Large intestine (tissue), 12 donors: ENCODE results near the gene COX20. TPM values are rescaled to one million over a fixed set of nuclear protein-coding genes. Genes with fewer than 3 reads are reported as not detected.
A peak's percentile ranks its signal among the peaks of the same experiment; 100 is the strongest.
"Not testable (repeated sequence)": the region's sequence is repeated elsewhere in the genome, so short reads cannot be mapped to it uniquely, and the experiment has no call there.

Experiments
- DNase-seq, 2 donors: peaks; one replicate each; pipeline versions ENCODE4 v3.0.0 to v3.0.0-alpha.2; 2013
- H3K27ac ChIP-seq: one replicate; pipeline ENCODE4 v1.5.1; 2013; ENCODE audit warnings: low read length
- H3K27me3 ChIP-seq: 2 replicates; pipeline ENCODE4 v1.6.1; 2013; ENCODE audit warnings: low read length; ENCODE audit not compliant: control insufficient read depth, insufficient read depth
- H3K36me3 ChIP-seq: 2 replicates; pipeline ENCODE4 v1.6.1; 2013; ENCODE audit warnings: low read length; ENCODE audit not compliant: control insufficient read depth, insufficient read depth
- H3K4me1 ChIP-seq: one replicate; pipeline ENCODE4 v1.6.1; 2013; ENCODE audit warnings: low read length; ENCODE audit not compliant: control insufficient read depth, insufficient read depth
- H3K4me3 ChIP-seq: one replicate; pipeline ENCODE4 v1.5.1; 2013; ENCODE audit warnings: low read length
- H3K9me3 ChIP-seq: one replicate; pipeline ENCODE4 v1.6.1; 2013; ENCODE audit warnings: mild to moderate bottlenecking, low read depth, low read length, moderate library complexity; ENCODE audit not compliant: control insufficient read depth
- WGBS: methylation state at CpG from one replicate; pipeline ENCODE4 v1.1.5; 2013; ENCODE audit warnings: low lambda C conversion rate; ENCODE audit not compliant: insufficient coverage; 5-methylcytosine and 5-hydroxymethylcytosine counted together
- long read RNA-seq, 11 donors: transcript quantifications; one replicate each; lab custom pipeline, GENCODE V29; 2026
- polyA plus RNA-seq: library from polyadenylated mRNA; unstranded; fragments of 120-200 nt; gene quantifications from one replicate; pipeline ENCODE4 v1.2.1, GENCODE V29; 2013

Gene COX20, protein sequence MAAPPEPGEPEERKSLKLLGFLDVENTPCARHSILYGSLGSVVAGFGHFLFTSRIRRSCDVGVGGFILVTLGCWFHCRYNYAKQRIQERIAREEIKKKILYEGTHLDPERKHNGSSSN
- 79.2 TPM for polyA plus RNA-seq
- long read RNA-seq, donor 1, transcript COX20-203 (4 exons, 2,631 nt), result minor isoform, 14 of 33 reads
- long read RNA-seq, donor 1, transcript COX20-202 (3 exons, 1,005 nt), result major isoform, 16 of 33 reads
- long read RNA-seq, donor 1, partial matches to known transcripts, result 0 of 33 reads
- long read RNA-seq, donor 1, other reads (novel, unspliced or antisense), result 0 of 33 reads
- long read RNA-seq, donor 2, transcript COX20-202 (3 exons, 1,005 nt), result minor isoform, 27 of 573 reads
- long read RNA-seq, donor 2, transcript COX20-204 (3 exons, 2,616 nt), result minor isoform, 5 of 573 reads
- long read RNA-seq, donor 2, transcript COX20-203 (4 exons, 2,631 nt), result major isoform, 30 of 573 reads
- long read RNA-seq, donor 2, partial matches to known transcripts, result 466 of 573 reads
- long read RNA-seq, donor 2, other reads (novel, unspliced or antisense), result 45 of 573 reads
- long read RNA-seq, donor 3, result 0 reads
- long read RNA-seq, donor 4, transcript COX20-203 (4 exons, 2,631 nt), result major isoform, 5 of 9 reads
- long read RNA-seq, donor 4, partial matches to known transcripts, result 0 of 9 reads
- long read RNA-seq, donor 4, other reads (novel, unspliced or antisense), result 0 of 9 reads
- long read RNA-seq, donor 5, transcript COX20-203 (4 exons, 2,631 nt), result major isoform, 16 of 27 reads
- long read RNA-seq, donor 5, transcript COX20-202 (3 exons, 1,005 nt), result minor isoform, 11 of 27 reads
- long read RNA-seq, donor 5, partial matches to known transcripts, result 0 of 27 reads
- long read RNA-seq, donor 5, other reads (novel, unspliced or antisense), result 0 of 27 reads
- long read RNA-seq, donor 6, transcript COX20-202 (3 exons, 1,005 nt), result major isoform, 24 of 489 reads
- long read RNA-seq, donor 6, transcript COX20-204 (3 exons, 2,616 nt), result minor isoform, 5 of 489 reads
- long read RNA-seq, donor 6, transcript COX20-203 (4 exons, 2,631 nt), result minor isoform, 19 of 489 reads
- long read RNA-seq, donor 6, partial matches to known transcripts, result 365 of 489 reads
- long read RNA-seq, donor 6, other reads (novel, unspliced or antisense), result 75 of 489 reads
- long read RNA-seq, donor 7, transcript COX20-203 (4 exons, 2,631 nt), result major isoform, 18 of 39 reads
- long read RNA-seq, donor 7, transcript COX20-202 (3 exons, 1,005 nt), result minor isoform, 17 of 39 reads
- long read RNA-seq, donor 7, partial matches to known transcripts, result 0 of 39 reads
- long read RNA-seq, donor 7, other reads (novel, unspliced or antisense), result 0 of 39 reads
- long read RNA-seq, donor 8, transcript COX20-203 (4 exons, 2,631 nt), result major isoform, 43 of 538 reads
- long read RNA-seq, donor 8, transcript COX20-202 (3 exons, 1,005 nt), result minor isoform, 37 of 538 reads
- long read RNA-seq, donor 8, transcript COX20-204 (3 exons, 2,616 nt), result minor isoform, 5 of 538 reads
- long read RNA-seq, donor 8, partial matches to known transcripts, result 387 of 538 reads
- long read RNA-seq, donor 8, other reads (novel, unspliced or antisense), result 66 of 538 reads
- long read RNA-seq, donor 9, transcript COX20-203 (4 exons, 2,631 nt), result major isoform, 24 of 54 reads
- long read RNA-seq, donor 9, transcript COX20-204 (3 exons, 2,616 nt), result minor isoform, 6 of 54 reads
- long read RNA-seq, donor 9, transcript COX20-202 (3 exons, 1,005 nt), result minor isoform, 22 of 54 reads
- long read RNA-seq, donor 9, partial matches to known transcripts, result 0 of 54 reads
- long read RNA-seq, donor 9, other reads (novel, unspliced or antisense), result 0 of 54 reads
- long read RNA-seq, donor 10, transcript COX20-203 (4 exons, 2,631 nt), result major isoform, 39 of 622 reads
- long read RNA-seq, donor 10, transcript COX20-202 (3 exons, 1,005 nt), result minor isoform, 36 of 622 reads
- long read RNA-seq, donor 10, transcript COX20-204 (3 exons, 2,616 nt), result minor isoform, 8 of 622 reads
- long read RNA-seq, donor 10, partial matches to known transcripts, result 539 of 622 reads
- long read RNA-seq, donor 10, other reads (novel, unspliced or antisense), result 0 of 622 reads
- long read RNA-seq, donor 11, transcript COX20-203 (4 exons, 2,631 nt), result major isoform, 29 of 57 reads
- long read RNA-seq, donor 11, transcript COX20-202 (3 exons, 1,005 nt), result minor isoform, 23 of 57 reads
- long read RNA-seq, donor 11, partial matches to known transcripts, result 0 of 57 reads
- long read RNA-seq, donor 11, other reads (novel, unspliced or antisense), result 0 of 57 reads

GRCh38 chr1:244835276-244836134 lies at the start of gene COX20:
Gene COX20, plus strand, starts transcription at chr1:244835658. Its CDS starts 57 bp downstream, at chr1:244835715.
- Histone ChIP-seq H3K27ac (peak within 1 kb of the TSS; percentile 93), H3K27me3 (no peaks in the 10 kb centered on the region), H3K4me1 (peaks cover 10% of the 10 kb centered on the region), H3K4me3 (peak within 1 kb of the TSS; percentile 66), H3K36me3 (peaks cover 17% of the 10 kb centered on the region), H3K9me3 (no peaks in the 10 kb centered on the region)
- peak in 1 of 2 donors; percentile 97 for DNase-seq
- WGBS, result 0% methylated on average over 1 of the region's 77 CpGs

DNA sequence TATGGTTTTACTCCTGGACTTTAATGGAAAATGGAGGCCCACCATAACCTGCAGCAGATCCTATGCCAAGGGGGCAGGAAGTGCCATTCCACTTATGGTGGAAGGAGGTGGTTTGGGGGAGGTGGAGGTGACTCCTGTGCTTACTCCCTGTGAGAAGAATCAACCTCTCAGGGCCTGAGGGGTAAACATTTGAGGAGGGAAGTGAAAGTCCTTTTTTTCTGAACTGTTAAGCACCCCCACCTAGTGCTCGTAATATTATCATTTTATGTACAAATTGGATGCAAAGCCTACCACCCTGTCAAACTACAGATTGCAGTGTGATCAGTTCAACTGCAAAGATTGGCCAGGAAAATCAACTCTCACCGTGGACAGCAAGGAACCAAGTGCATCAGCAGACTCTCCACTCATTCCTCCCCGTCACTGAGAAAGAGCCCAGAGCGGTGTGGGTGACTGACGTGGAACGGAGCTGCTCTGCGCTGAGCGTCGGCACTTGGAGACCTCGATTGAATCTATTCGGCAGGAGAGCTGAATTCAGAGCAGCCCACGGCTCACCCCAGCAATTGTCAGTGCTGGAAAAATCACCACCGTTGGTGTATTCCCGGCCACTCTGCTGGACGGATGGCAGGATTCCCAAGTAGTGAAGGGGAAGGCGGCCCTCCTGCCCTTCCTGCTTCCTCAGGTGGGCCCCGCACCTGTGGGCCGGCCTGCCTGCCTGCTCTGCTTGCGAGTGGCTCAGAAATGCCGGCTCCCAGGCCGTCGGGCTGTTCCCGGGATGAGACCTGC lies 46.8 kb upstream of the COX20 start:
- Histone ChIP-seq H3K27ac (no peak overlapping the region), H3K9me3 (no peaks in the 10 kb centered on the region), H3K36me3 (no peaks in the 10 kb centered on the region), H3K4me3 (no peak overlapping the region), H3K27me3 (no peaks in the 10 kb centered on the region), H3K4me1 (no peaks in the 10 kb centered on the region)
- DNase-seq, result no peak
- no CpG with 5 or more reads among the region's 23 CpGs for WGBS

- no CpG with 5 or more reads among the region's 4 CpGs for WGBS
- Histone ChIP-seq H3K4me1 (no peaks in the 10 kb centered on the region), H3K27me3 (no peaks in the 10 kb centered on the region), H3K27ac (no peak overlapping the region), H3K36me3 (no peaks in the 10 kb centered on the region), H3K9me3 (no peaks in the 10 kb centered on the region), H3K4me3 (no peak overlapping the region)
- DNase-seq, result no peak
These were observed 46.2 kb upstream of the COX20 start for GRCh38 chr1:244789276-244789580.

GRCh38 chr1:244789731-244790130 lies 45.7 kb upstream of the COX20 start:
- H3K27me3 ChIP-seq, result no peaks in the 10 kb centered on the region
- DNase-seq, result no peak
- no peak overlapping the region for H3K4me3 ChIP-seq
- no peaks in the 10 kb centered on the region for H3K4me1 ChIP-seq
- no peaks in the 10 kb centered on the region for H3K9me3 ChIP-seq
- 40% methylated on average over 1 of the region's 4 CpGs for WGBS
- H3K27ac ChIP-seq, result no peak overlapping the region
- no peaks in the 10 kb centered on the region for H3K36me3 ChIP-seq

GRCh38 chr1:244791061-244791460 lies 44.4 kb upstream of the COX20 start:
- Histone ChIP-seq H3K36me3 (no peaks in the 10 kb centered on the region), H3K4me3 (no peak overlapping the region), H3K27ac (no peak overlapping the region), H3K27me3 (no peaks in the 10 kb centered on the region), H3K9me3 (no peaks in the 10 kb centered on the region), H3K4me1 (no peaks in the 10 kb centered on the region)
- WGBS, result 100% methylated on average over 2 of the region's 3 CpGs
- no peak for DNase-seq

DNA sequence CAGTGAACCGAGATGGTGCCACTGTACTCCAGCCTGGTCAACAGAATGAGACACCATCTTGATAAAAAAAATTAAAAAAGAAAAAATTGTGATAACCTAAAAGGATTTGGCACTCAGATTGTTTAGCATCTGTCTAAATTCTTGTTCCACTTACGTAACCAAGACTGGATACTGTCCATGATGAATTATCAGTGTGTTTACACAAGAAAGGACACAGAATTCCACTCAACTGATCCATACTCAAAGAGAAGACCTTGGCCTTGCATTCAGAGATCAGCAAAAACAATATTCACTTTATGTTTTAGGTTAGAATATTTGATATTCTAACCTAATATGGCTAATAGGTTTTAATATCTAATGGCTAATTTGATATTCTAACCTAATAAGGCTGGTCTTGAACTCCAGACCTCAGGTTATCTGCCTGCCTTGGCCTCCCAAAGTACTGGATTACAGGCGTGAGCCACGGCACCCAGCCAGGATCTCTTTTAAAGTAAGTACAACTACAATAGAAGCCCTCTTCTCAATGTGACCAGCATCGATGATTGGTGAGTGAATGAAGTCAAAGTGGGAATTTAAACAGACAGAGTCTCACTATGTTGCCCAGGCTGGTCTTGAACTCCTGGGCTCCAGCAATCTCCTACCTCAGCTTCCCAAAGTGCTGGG lies 43.1 kb upstream of the COX20 start:
- 92% methylated on average over 2 of the region's 5 CpGs for WGBS
- Histone ChIP-seq H3K9me3 (no peaks in the 10 kb centered on the region), H3K4me3 (no peak overlapping the region), H3K27ac (no peak overlapping the region), H3K36me3 (no peaks in the 10 kb centered on the region), H3K4me1 (no peaks in the 10 kb centered on the region), H3K27me3 (no peaks in the 10 kb centered on the region)
- no peak for DNase-seq

GRCh38 chr1:244794071-244794470 lies 41.4 kb upstream of the COX20 start:
- no peak for DNase-seq
- WGBS, result no CpG with 5 or more reads among the region's 9 CpGs
- Histone ChIP-seq H3K4me3 (no peak overlapping the region), H3K4me1 (no peaks in the 10 kb centered on the region), H3K36me3 (no peaks in the 10 kb centered on the region), H3K27ac (no peak overlapping the region), H3K27me3 (no peaks in the 10 kb centered on the region), H3K9me3 (no peaks in the 10 kb centered on the region)

GRCh38 chr1:244794516-244794915 lies 40.9 kb upstream of the COX20 start:
- H3K27me3 ChIP-seq, H3K27ac ChIP-seq, H3K9me3 ChIP-seq, DNase-seq, H3K4me3 ChIP-seq, H3K36me3 ChIP-seq, H3K4me1 ChIP-seq: not testable (repeated sequence)
- WGBS, result no CpG with 5 or more reads among the region's 6 CpGs
